Measurements from ENCODE around the gene SPP1.

- peak in 1 of 2 donors; percentile 11 for TF ChIP-seq EP300 (IDR thresholded peaks at IDR 0.05)
- TF ChIP-seq CTCF (IDR thresholded peaks at IDR 0.05): no peak
- TF ChIP-seq POLR2A (IDR thresholded peaks at IDR 0.05): peak in 1 of 2 donors; percentile 36
These were observed at the start of gene SPP1 for GRCh38 chr4:87975466-87975865.
